RWPE2 (cell line): ENCODE data around the gene SPATA9.

ENCODE experiments used
- ATAC-seq: fragments of 200-7000 bp; cut with Tn5 transposase; 3 replicates; pipeline ENCODE4 v1.9.1; 2021; ENCODE audit warnings: low read depth
- DNase-seq: peaks from one replicate; pipeline ENCODE4 v3.0.0-alpha.2; 2020; ENCODE audit warnings: low spot score
- H3K27ac ChIP-seq: fragments of 450-650 bp; 2 replicates; pipeline ENCODE4 v1.5.1; 2017; ENCODE audit warnings: mild to moderate bottlenecking; ENCODE audit not compliant: poor library complexity, severe bottlenecking
- H3K27me3 ChIP-seq: fragments of 250-450 bp; sonication (Bioruptor Pico); 2 replicates; pipeline ENCODE4 v1.5.1; 2021; ENCODE audit warnings: mild to moderate bottlenecking, moderate library complexity; ENCODE audit not compliant: insufficient read depth, poor library complexity, severe bottlenecking
- H3K36me3 ChIP-seq: fragments of 250-450 bp; sonication (Bioruptor Pico); 2 replicates; pipeline ENCODE4 v1.5.1; 2020; ENCODE audit warnings: low read depth, mild to moderate bottlenecking, moderate library complexity
- H3K4me1 ChIP-seq: fragments of 250-450 bp; sonication (Bioruptor Pico); 2 replicates; pipeline ENCODE4 v1.5.1; 2021; ENCODE audit warnings: mild to moderate bottlenecking, moderate library complexity; ENCODE audit not compliant: insufficient read depth, poor library complexity, severe bottlenecking
- H3K4me3 ChIP-seq: fragments of 250-450 bp; sonication (Bioruptor Pico); 2 replicates; pipeline ENCODE4 v1.5.1; 2021; ENCODE audit warnings: mild to moderate bottlenecking, moderate library complexity; ENCODE audit not compliant: severe bottlenecking
- H3K9me3 ChIP-seq: fragments of 250-450 bp; sonication (Bioruptor Pico); 2 replicates; pipeline ENCODE4 v1.5.1; 2021; ENCODE audit warnings: mild to moderate bottlenecking, moderate library complexity; ENCODE audit not compliant: severe bottlenecking
- CTCF ChIP-seq: fragments of 450-650 bp; IDR thresholded peaks from one replicate; pipeline ENCODE4 v1.5.1; 2017; ENCODE audit warnings: mild to moderate bottlenecking, moderate library complexity; ENCODE audit not compliant: poor library complexity, severe bottlenecking

Gene SPATA9

GRCh38 chr5:95725937-95726810, 43.4 kb upstream of the SPATA9 start:
- no peaks in the 10 kb centered on the region for H3K27me3 ChIP-seq
- no peak overlapping the region for H3K27ac ChIP-seq
- no peak for DNase-seq
- TF ChIP-seq CTCF: no peak
- H3K9me3 ChIP-seq: no peaks in the 10 kb centered on the region
- no peaks in the 10 kb centered on the region for H3K36me3 ChIP-seq
- no peak overlapping the region for H3K4me3 ChIP-seq
- H3K4me1 ChIP-seq: peaks cover 15% of the 10 kb centered on the region
- ATAC-seq: no peak

GRCh38 chr5:95725071-95725820, 42.5 kb upstream of the SPATA9 start:
- no peak for TF ChIP-seq CTCF
- no peaks in the 10 kb centered on the region for H3K27me3 ChIP-seq
- H3K36me3 ChIP-seq: no peaks in the 10 kb centered on the region
- no peak overlapping the region for H3K4me3 ChIP-seq
- peaks cover 13% of the 10 kb centered on the region for H3K4me1 ChIP-seq
- no peaks in the 10 kb centered on the region for H3K9me3 ChIP-seq
- DNase-seq (no peak), ATAC-seq (no peak)
- H3K27ac ChIP-seq: no peak overlapping the region

GRCh38 chr5:95723632-95724369, 41.0 kb upstream of the SPATA9 start:
- Histone ChIP-seq H3K4me3 (no peak overlapping the region), H3K4me1 (peaks cover 7% of the 10 kb centered on the region), H3K9me3 (no peaks in the 10 kb centered on the region), H3K27ac (no peak overlapping the region), H3K27me3 (no peaks in the 10 kb centered on the region), H3K36me3 (no peaks in the 10 kb centered on the region)
- no peak for TF ChIP-seq CTCF
- no peak for DNase-seq
- ATAC-seq: no peak

- H3K4me3 ChIP-seq: no peak overlapping the region
- no peaks in the 10 kb centered on the region for H3K27me3 ChIP-seq
- no peak for ATAC-seq
- no peak for TF ChIP-seq CTCF
- no peaks in the 10 kb centered on the region for H3K4me1 ChIP-seq
- no peaks in the 10 kb centered on the region for H3K36me3 ChIP-seq
- no peaks in the 10 kb centered on the region for H3K9me3 ChIP-seq
- DNase-seq: no peak
- H3K27ac ChIP-seq: no peak overlapping the region
Measured at GRCh38 chr5:95721582-95722295, 38.9 kb upstream of the SPATA9 start.
